ENCODE results near the gene MAGI1. TPM values are rescaled to one million over a fixed set of nuclear protein-coding genes. Genes with fewer than 3 reads are reported as not detected.
A peak's percentile ranks its signal among the peaks of the same experiment; 100 is the strongest.

MAGI1 gene
- total and polyA plus RNA-seq, 10 donors = 3.5 to 104 (median 62.3) TPM

DNA sequence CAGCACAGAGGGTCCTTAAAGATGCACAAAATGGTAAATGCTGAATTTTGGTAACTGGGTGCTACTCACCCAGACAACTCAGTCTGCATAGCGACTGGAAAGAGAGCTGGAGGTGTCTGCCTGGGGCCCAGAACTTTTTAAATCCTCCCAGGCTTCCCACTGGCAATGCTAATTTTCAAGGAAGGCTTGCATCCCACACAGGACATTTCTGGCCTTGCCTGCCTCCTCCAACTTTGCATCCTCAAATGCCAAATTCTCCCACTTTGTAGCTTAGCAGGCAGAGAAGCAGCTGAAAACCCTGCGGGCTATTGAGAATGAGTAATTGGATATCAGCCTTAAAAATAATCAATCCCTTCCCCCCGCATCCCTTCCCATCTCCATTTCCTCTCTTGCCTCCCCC is 694.3 kb downstream of the MAGI1 start:
- 77 to 91% (median 83%) methylated on average over 3 of the region's 3 CpGs for WGBS, 5 donors
- no peaks in the 10 kb centered on the region for H3K36me3 ChIP-seq
- intact Hi-C loops (cut with DNase I; ENCODE audit: low total_unique reads) = no loop called here
- H3K4me1 ChIP-seq = no peaks in the 10 kb centered on the region
- H3K27ac ChIP-seq = no peak overlapping the region
- DNase-seq = no peak
- no peak overlapping the region for H3K4me3 ChIP-seq
- TF ChIP-seq, protein P1, sequence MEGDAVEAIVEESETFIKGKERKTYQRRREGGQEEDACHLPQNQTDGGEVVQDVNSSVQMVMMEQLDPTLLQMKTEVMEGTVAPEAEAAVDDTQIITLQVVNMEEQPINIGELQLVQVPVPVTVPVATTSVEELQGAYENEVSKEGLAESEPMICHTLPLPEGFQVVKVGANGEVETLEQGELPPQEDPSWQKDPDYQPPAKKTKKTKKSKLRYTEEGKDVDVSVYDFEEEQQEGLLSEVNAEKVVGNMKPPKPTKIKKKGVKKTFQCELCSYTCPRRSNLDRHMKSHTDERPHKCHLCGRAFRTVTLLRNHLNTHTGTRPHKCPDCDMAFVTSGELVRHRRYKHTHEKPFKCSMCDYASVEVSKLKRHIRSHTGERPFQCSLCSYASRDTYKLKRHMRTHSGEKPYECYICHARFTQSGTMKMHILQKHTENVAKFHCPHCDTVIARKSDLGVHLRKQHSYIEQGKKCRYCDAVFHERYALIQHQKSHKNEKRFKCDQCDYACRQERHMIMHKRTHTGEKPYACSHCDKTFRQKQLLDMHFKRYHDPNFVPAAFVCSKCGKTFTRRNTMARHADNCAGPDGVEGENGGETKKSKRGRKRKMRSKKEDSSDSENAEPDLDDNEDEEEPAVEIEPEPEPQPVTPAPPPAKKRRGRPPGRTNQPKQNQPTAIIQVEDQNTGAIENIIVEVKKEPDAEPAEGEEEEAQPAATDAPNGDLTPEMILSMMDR (IDR thresholded peaks at IDR 0.05 in 8 of 11, conservative IDR thresholded peaks at IDR 0.05 in 3 of 11) = no peak
- no peak for TF ChIP-seq POLR2AphosphoS5 (IDR thresholded peaks at IDR 0.05)
- TF ChIP-seq POLR2A (IDR thresholded peaks at IDR 0.05) = no peak
- H3K27me3 ChIP-seq (replicated peaks in 1 of 7) = peaks cover 0 to 11% (median 0%) of the 10 kb centered on the region in 7 donors
- no peaks in the 10 kb centered on the region for H3K9me3 ChIP-seq

- TF ChIP-seq POLR2A (IDR thresholded peaks at IDR 0.05) = no peak
- no peak for TF ChIP-seq POLR2AphosphoS5 (IDR thresholded peaks at IDR 0.05)
- Histone ChIP-seq H3K4me1 (no peaks in the 10 kb centered on the region), H3K27me3 (replicated peaks in 1 of 7) (peaks cover 0 to 13% (median 0%) of the 10 kb centered on the region in 7 donors), H3K27ac (no peak overlapping the region), H3K9me3 (no peaks in the 10 kb centered on the region), H3K4me3 (no peak overlapping the region), H3K36me3 (no peaks in the 10 kb centered on the region)
- no peak for DNase-seq
- WGBS, 5 donors = 69 to 76% (median 73%) methylated on average over 4 of the region's 4 CpGs
- intact Hi-C loops (cut with DNase I; ENCODE audit: low total_unique reads) = no loop called here
Measured at GRCh38 chr3:65343736-65344135, 695.0 kb downstream of the MAGI1 start.

GRCh38 chr3:65343026-65343425 is 695.7 kb downstream of the MAGI1 start:
- no peak overlapping the region for H3K4me3 ChIP-seq
- DNase-seq = no peak
- H3K4me1 ChIP-seq = no peaks in the 10 kb centered on the region
- no peaks in the 10 kb centered on the region for H3K36me3 ChIP-seq
- no peak overlapping the region for H3K27ac ChIP-seq
- intact Hi-C loops (cut with DNase I; ENCODE audit: low total_unique reads) = no loop called here
- peaks cover 0 to 14% (median 0%) of the 10 kb centered on the region in 7 donors for H3K27me3 ChIP-seq (replicated peaks in 1 of 7)
- WGBS, 5 donors = 82 to 94% (median 88%) methylated on average over 6 of the region's 6 CpGs
- no peak for TF ChIP-seq POLR2AphosphoS5 (IDR thresholded peaks at IDR 0.05)
- TF ChIP-seq POLR2A (IDR thresholded peaks at IDR 0.05) = no peak
- TF ChIP-seq, protein P1 (IDR thresholded peaks at IDR 0.05 in 8 of 11, conservative IDR thresholded peaks at IDR 0.05 in 3 of 11) = no peak
- H3K9me3 ChIP-seq = no peaks in the 10 kb centered on the region

DNA sequence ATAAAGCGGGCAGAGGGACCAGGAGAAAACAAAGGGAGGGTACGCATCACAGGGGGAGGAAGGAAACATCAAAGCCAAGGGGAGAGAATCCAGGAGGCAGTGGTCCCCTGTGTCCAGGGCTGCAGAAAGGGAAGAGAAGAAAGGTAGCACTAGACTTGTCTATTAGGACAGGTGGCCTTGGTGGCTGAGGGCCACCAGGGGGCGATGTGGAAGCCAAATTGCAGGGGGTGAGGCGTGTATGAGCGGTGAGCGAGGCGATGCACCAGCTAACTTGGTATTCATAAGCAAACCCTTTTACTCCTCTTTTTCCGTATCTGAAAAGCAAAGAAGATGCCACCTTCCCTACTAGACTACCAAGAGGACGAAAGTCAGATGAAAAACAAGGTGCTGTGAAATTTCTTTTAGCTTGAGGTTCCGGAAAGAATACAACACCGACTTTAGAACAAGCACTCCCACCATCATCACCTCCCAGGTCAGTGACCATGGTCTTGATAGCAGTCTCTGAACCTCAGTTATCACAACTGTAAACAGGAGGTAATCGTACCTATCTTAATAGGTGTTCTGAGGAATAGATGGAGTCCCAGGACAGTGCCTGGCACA is 696.5 kb downstream of the MAGI1 start:
- no peak overlapping the region for H3K4me3 ChIP-seq
- no peaks in the 10 kb centered on the region for H3K4me1 ChIP-seq
- peak; percentile 76 for DNase-seq
- no peaks in the 10 kb centered on the region for H3K36me3 ChIP-seq
- H3K9me3 ChIP-seq = no peaks in the 10 kb centered on the region
- TF ChIP-seq POLR2AphosphoS5 (IDR thresholded peaks at IDR 0.05) (peak in 1 of 3 donors; percentile 32), POLR2A (IDR thresholded peaks at IDR 0.05) (no peak)
- TF ChIP-seq, protein P1 (IDR thresholded peaks at IDR 0.05 in 8 of 11, conservative IDR thresholded peaks at IDR 0.05 in 3 of 11) = peak in 8 of 11 experiments; percentile 11 to 51 (median 44)
- H3K27me3 ChIP-seq (replicated peaks in 1 of 7) = peaks cover 0 to 19% (median 0%) of the 10 kb centered on the region in 7 donors
- no peak overlapping the region for H3K27ac ChIP-seq
- WGBS, 5 donors = 48 to 67% (median 57%) methylated on average over 12 of the region's 12 CpGs
- intact Hi-C loops (cut with DNase I; ENCODE audit: low total_unique reads) = no loop called here
